HepG2 (cell line): ENCODE data around the gene TEKT1. TPM values are rescaled to one million over a fixed set of nuclear protein-coding genes. Genes with fewer than 3 reads are reported as not detected.

Source experiments
- ATF5 ChIP-seq: sonication (generic); formaldehyde crosslinking; IDR thresholded peaks from 2 replicates; pipeline ENCODE4 v1.4.0; 2020; ENCODE audit warnings: mild to moderate bottlenecking, low read depth, missing genetic modification reagents
- BCL3 ChIP-seq: sonication (generic); formaldehyde crosslinking; IDR thresholded peaks from 2 replicates; pipeline ENCODE4 v1.5.1; 2020; ENCODE audit warnings: mild to moderate bottlenecking, missing genetic modification reagents, moderate library complexity
- CEBPB ChIP-seq: IDR thresholded peaks from 2 replicates; pipeline ENCODE4 v1.6.1; 2011; ENCODE audit warnings: low read depth, low read length, improper control_type of control experiment, borderline replicate concordance
- FOXA1 ChIP-seq, 2 experiments: fragments of 450-650 bp in 1 of 2; sonication (generic) in 1 of 2; formaldehyde crosslinking in 1 of 2; IDR thresholded peaks; 2 replicates each; pipeline versions ENCODE4 v1.4.0 to v1.6.1; 2016 to 2020; ENCODE audit warnings: missing genetic modification reagents in 1 of 2
- FOXK1 ChIP-seq: sonication (generic); formaldehyde crosslinking; IDR thresholded peaks from 2 replicates; pipeline ENCODE4 v1.4.0; 2020; ENCODE audit warnings: low read depth, missing genetic modification reagents, borderline replicate concordance
- HOXA5 ChIP-seq: sonication (generic); formaldehyde crosslinking; IDR thresholded peaks from 2 replicates; pipeline ENCODE4 v1.4.0; 2020; ENCODE audit warnings: missing genetic modification reagents
- IKZF5 ChIP-seq: IDR thresholded peaks from 2 replicates; pipeline ENCODE4 v1.6.1; 2018; ENCODE audit warnings: missing genetic modification reagents, mild to moderate bottlenecking, missing compliant biosample characterization
- IRX3 ChIP-seq: sonication (generic); formaldehyde crosslinking; IDR thresholded peaks from 2 replicates; pipeline ENCODE4 v1.8.1; 2023; ENCODE audit warnings: mild to moderate bottlenecking, low read depth, missing genetic modification reagents, borderline replicate concordance
- KDM2A ChIP-seq: sonication (generic); formaldehyde crosslinking; IDR thresholded peaks from 2 replicates; pipeline ENCODE4 v1.4.0; 2020; ENCODE audit warnings: low read depth, missing genetic modification reagents, borderline replicate concordance
- MED13 ChIP-seq: sonication (generic); formaldehyde crosslinking; IDR thresholded peaks from 2 replicates; pipeline ENCODE4 v1.5.0; 2020; ENCODE audit warnings: missing genetic modification reagents
- NFE2L2 ChIP-seq: fragments of 150-350 bp; IDR thresholded peaks from 2 replicates; pipeline ENCODE4 v1.6.1; 2014; ENCODE audit warnings: low read length
- NFKB2 ChIP-seq: sonication (generic); formaldehyde crosslinking; IDR thresholded peaks from 2 replicates; pipeline ENCODE4 v1.4.0; 2020; ENCODE audit warnings: missing genetic modification reagents, borderline replicate concordance
- PAF1 ChIP-seq: IDR thresholded peaks from 2 replicates; pipeline ENCODE4 v1.6.1; 2016; ENCODE audit warnings: missing genetic modification reagents, missing compliant biosample characterization
- RFX5 ChIP-seq: IDR thresholded peaks from 2 replicates; pipeline ENCODE4 v1.6.1; 2011; ENCODE audit warnings: low read depth, low read length, improper control_type of control experiment
- SIX1 ChIP-seq: sonication (generic); formaldehyde crosslinking; IDR thresholded peaks from 2 replicates; pipeline ENCODE4 v1.4.0; 2020; ENCODE audit warnings: missing genetic modification reagents, borderline replicate concordance
- ZGPAT ChIP-seq: IDR thresholded peaks from 2 replicates; pipeline ENCODE4 v1.6.1; 2016; ENCODE audit warnings: mild to moderate bottlenecking
- ZNF138 ChIP-seq: sonication (generic); formaldehyde crosslinking; IDR thresholded peaks from 2 replicates; pipeline ENCODE4 v1.5.0; 2020; ENCODE audit warnings: mild to moderate bottlenecking, low read depth, missing genetic modification reagents
- ZNF343 ChIP-seq: sonication (generic); formaldehyde crosslinking; IDR thresholded peaks from 2 replicates; pipeline ENCODE4 v1.4.0; 2020; ENCODE audit warnings: mild to moderate bottlenecking, missing genetic modification reagents
- ZNF549 ChIP-seq: sonication (generic); formaldehyde crosslinking; IDR thresholded peaks from 2 replicates; pipeline ENCODE4 v1.5.0; 2020; ENCODE audit warnings: missing genetic modification reagents
- ZNF605 ChIP-seq: sonication (generic); formaldehyde crosslinking; IDR thresholded peaks from 2 replicates; pipeline ENCODE4 v1.8.0; 2022; ENCODE audit warnings: mild to moderate bottlenecking, missing genetic modification reagents
- ZNF776 ChIP-seq: sonication (generic); formaldehyde crosslinking; IDR thresholded peaks from 2 replicates; pipeline ENCODE4 v1.4.0; 2020; ENCODE audit warnings: mild to moderate bottlenecking, missing genetic modification reagents
- polyA plus RNA-seq, 8 experiments: library from polyadenylated mRNA; depleted of rRNA in 3 of 8; stranded (reverse) in 7 of 8; unstranded in 1 of 8; fragments of >200 nt; fragmentation: Illumina TruSeq in 4 of 8; extraction: Trizol in 4 of 8; gene quantifications; 2 replicates each; pipeline versions ENCODE4 v1.2.1 to v1.2.3, GENCODE V29; 2011 to 2016; ENCODE audit warnings: low read depth in 4 of 8, missing spikeins in 1 of 8, mixed read lengths in 1 of 8; ENCODE audit not compliant: insufficient read depth in 1 of 8
- total RNA-seq, 5 experiments: library from RNA; depleted of rRNA; stranded (reverse); fragments of >200 nt; fragmentation: Illumina TruSeq; extraction: Trizol; gene quantifications; 2 replicates each; pipeline ENCODE4 v1.2.3, GENCODE V29; 2016; ENCODE audit warnings: low read depth in 1 of 5
- TF ChIP-seq, protein P1 (sequence below): sonication (generic); formaldehyde crosslinking; IDR thresholded peaks from 2 replicates; pipeline ENCODE4 v1.5.0; 2020; ENCODE audit warnings: mild to moderate bottlenecking, missing genetic modification reagents

The TEKT1 gene
- total and polyA plus RNA-seq, 2 of the 13 experiments (the other 11 are each of a cell fraction or from before 2014, with no cell fraction given), result not detected

DNA sequence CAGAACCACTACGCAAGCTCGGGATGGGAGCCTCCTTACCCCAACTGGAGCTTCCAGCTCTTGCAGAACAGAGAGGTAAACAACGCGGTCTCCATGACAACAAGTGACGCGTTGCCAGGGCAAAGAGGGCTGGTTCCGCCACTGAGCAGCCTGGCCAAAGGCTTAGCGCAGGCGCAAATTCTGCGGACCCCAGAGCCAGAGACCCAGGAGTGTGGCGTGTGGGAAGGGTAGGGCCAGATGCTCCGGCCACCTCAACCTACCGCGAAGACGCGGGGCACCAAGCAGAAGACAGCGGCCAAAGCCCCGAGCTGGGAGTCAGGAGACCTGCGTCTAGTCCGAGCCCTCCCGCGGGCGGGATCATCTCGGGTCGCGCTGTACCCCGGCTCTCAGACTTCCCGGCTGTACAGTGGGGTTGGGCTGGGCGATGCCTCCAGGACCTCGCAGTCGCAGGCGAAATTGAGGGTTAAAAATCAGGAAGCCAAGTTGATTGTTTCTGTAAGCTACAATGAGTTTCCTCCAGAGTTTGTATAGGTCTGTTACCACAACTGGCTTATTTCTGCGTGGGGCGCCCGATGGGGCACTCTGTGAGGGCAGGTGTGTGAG is at the start of gene TEKT1 (continued):
- TF ChIP-seq ZNF549, result no peak
- TF ChIP-seq NFKB2 (CRISPR knock-in tag), result 0 out of 2 replicates have a peak, but pooled peaks have one; percentile 29
- TF ChIP-seq FOXA1 (IDR thresholded peaks at IDR 0.05), result no peak
- TF ChIP-seq FOXA1 (CRISPR knock-in tag; IDR thresholded peaks at IDR 0.05), result peak; percentile 84
- no peak for TF ChIP-seq IRX3 (CRISPR knock-in tag)
- no peak for TF ChIP-seq ZNF343 (CRISPR knock-in tag)
- TF ChIP-seq NFE2L2, result no peak
- TF ChIP-seq MED13, result no peak
- TF ChIP-seq BCL3, result no peak
- no peak for TF ChIP-seq ZGPAT
- no peak for TF ChIP-seq HOXA5
- TF ChIP-seq PAF1, result no peak
- TF ChIP-seq SIX1 (CRISPR knock-in tag), result no peak
- peak; percentile 99 for TF ChIP-seq RFX5
- TF ChIP-seq KDM2A (CRISPR knock-in tag), result 0 out of 2 replicates have a peak, but pooled peaks have one; percentile 29
- TF ChIP-seq ZNF138 (CRISPR knock-in tag), result no peak
- peak; percentile 82; the same call in 1 of the 2 replicates for TF ChIP-seq FOXK1
- peak; percentile 35; the same call in 1 of the 2 replicates for TF ChIP-seq CEBPB
- no peak for TF ChIP-seq IKZF5 (CRISPR knock-in tag)
- TF ChIP-seq, protein P1, sequence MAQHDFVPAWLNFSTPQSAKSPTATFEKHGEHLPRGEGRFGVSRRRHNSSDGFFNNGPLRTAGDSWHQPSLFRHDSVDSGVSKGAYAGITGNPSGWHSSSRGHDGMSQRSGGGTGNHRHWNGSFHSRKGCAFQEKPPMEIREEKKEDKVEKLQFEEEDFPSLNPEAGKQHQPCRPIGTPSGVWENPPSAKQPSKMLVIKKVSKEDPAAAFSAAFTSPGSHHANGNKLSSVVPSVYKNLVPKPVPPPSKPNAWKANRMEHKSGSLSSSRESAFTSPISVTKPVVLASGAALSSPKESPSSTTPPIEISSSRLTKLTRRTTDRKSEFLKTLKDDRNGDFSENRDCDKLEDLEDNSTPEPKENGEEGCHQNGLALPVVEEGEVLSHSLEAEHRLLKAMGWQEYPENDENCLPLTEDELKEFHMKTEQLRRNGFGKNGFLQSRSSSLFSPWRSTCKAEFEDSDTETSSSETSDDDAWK, result no peak
- no peak for TF ChIP-seq ZNF605 (CRISPR knock-in tag)
- no peak for TF ChIP-seq ZNF776 (CRISPR knock-in tag)
- TF ChIP-seq ATF5 (CRISPR knock-in tag), result no peak
